Fibroblast of skin of left quadriceps (primary cell): ENCODE measurements around the gene WDCP.
"Not testable (repeated sequence)": the region's sequence is repeated elsewhere in the genome, so short reads cannot be mapped to it uniquely, and the experiment has no call there.

Experiments used
- DNase-seq, 2 experiments: peaks; one replicate each; pipeline ENCODE4 v3.0.0-alpha.2; 2013; ENCODE audit warnings: low read depth in 2 of 2

The WDCP gene

GRCh38 chr2:24065341-24065740 is 18.1 kb upstream of the WDCP start:
- no peak for DNase-seq

- DNase-seq = no peak
These were observed 11.5 kb upstream of the WDCP start for GRCh38 chr2:24058564-24059271.

GRCh38 chr2:24055750-24056149 is 8.6 kb upstream of the WDCP start:
- DNase-seq = no peak

GRCh38 chr2:24054366-24055010 is 7.3 kb upstream of the WDCP start:
- no peak for DNase-seq

GRCh38 chr2:24052951-24053350 is 5.8 kb upstream of the WDCP start:
- no peak for DNase-seq

GRCh38 chr2:24051833-24052232 is 4.6 kb upstream of the WDCP start:
- no peak for DNase-seq

GRCh38 chr2:24050041-24050979 is 3.1 kb upstream of the WDCP start:
- DNase-seq = no peak

GRCh38 chr2:24049485-24050021 is 2.4 kb upstream of the WDCP start, which contains the start of gene FKBP1B:
Gene FKBP1B, plus strand, starts transcription at chr2:24049741. Its CDS starts 109 bp downstream, at chr2:24049850.
- no peak for DNase-seq

- no peak for DNase-seq
These were observed 1.7 kb upstream of the WDCP start for GRCh38 chr2:24048769-24049484.

GRCh38 chr2:24047703-24048033 is 477 bp upstream of the WDCP start:
- no peak for DNase-seq

GRCh38 chr2:24046599-24046929 is 627 bp downstream of the WDCP start:
- DNase-seq = no peak

- no peak for DNase-seq
These were observed 1.4 kb downstream of the WDCP start for GRCh38 chr2:24045511-24046508.

GRCh38 chr2:24043133-24043532 is 4.1 kb downstream of the WDCP start:
- DNase-seq = not testable (repeated sequence)

- no peak for DNase-seq
These were observed 6.7 kb downstream of the WDCP start for GRCh38 chr2:24040511-24040910.

GRCh38 chr2:24038786-24039499 is 8.2 kb downstream of the WDCP start:
- DNase-seq = no peak

- DNase-seq = no peak
These were observed 21.0 kb downstream of the WDCP start for GRCh38 chr2:24026233-24026632.

- no peak for DNase-seq
These were observed 22.1 kb downstream of the WDCP start for GRCh38 chr2:24024996-24025663.

- no peak for DNase-seq
These were observed 23.2 kb downstream of the WDCP start for GRCh38 chr2:24024018-24024417.

GRCh38 chr2:24022975-24023575 is 24.1 kb downstream of the WDCP start:
- DNase-seq = no peak
